8988T (cell line): ENCODE results near the gene KRT6B.

Experiments used
- DNase-seq: peaks from one replicate; pipeline ENCODE4 v3.0.0; 2011

The KRT6B gene

GRCh38 chr12:52435659-52435999 lies 16.3 kb downstream of the KRT6B start:
- no peak for DNase-seq

- DNase-seq, result no peak
Measured at GRCh38 chr12:52434760-52435530, 17.0 kb downstream of the KRT6B start.

- no peak for DNase-seq
Measured at GRCh38 chr12:52434081-52434733, 17.7 kb downstream of the KRT6B start, which contains the start of gene KRT75. Gene KRT75 (minus strand): TSS chr12:52434371. CDS start chr12:52434304, 67 bp downstream.

GRCh38 chr12:52433501-52434080 lies 18.4 kb downstream of the KRT6B start:
- DNase-seq, result no peak

GRCh38 chr12:52432559-52433207 lies 19.3 kb downstream of the KRT6B start:
- DNase-seq, result no peak

GRCh38 chr12:52428121-52428520 lies 23.8 kb downstream of the KRT6B start:
- no peak for DNase-seq

GRCh38 chr12:52427083-52427482 lies 24.9 kb downstream of the KRT6B start:
- DNase-seq, result no peak

- DNase-seq, result no peak
Measured at GRCh38 chr12:52426034-52426433, 25.9 kb downstream of the KRT6B start.

GRCh38 chr12:52425466-52425865 lies 26.5 kb downstream of the KRT6B start:
- DNase-seq, result no peak

- DNase-seq, result no peak
Measured at GRCh38 chr12:52423661-52424500, 28.1 kb downstream of the KRT6B start.

- DNase-seq, result no peak
Measured at GRCh38 chr12:52423035-52423434, 28.9 kb downstream of the KRT6B start.

- no peak for DNase-seq
Measured at GRCh38 chr12:52419656-52420055, 32.3 kb downstream of the KRT6B start.

- DNase-seq, result no peak
Measured at GRCh38 chr12:52418576-52419110, 33.3 kb downstream of the KRT6B start.

- no peak for DNase-seq
Measured at GRCh38 chr12:52417740-52418139, 34.2 kb downstream of the KRT6B start.

GRCh38 chr12:52416795-52417194 lies 35.2 kb downstream of the KRT6B start:
- no peak for DNase-seq

GRCh38 chr12:52415870-52416750 lies 35.8 kb downstream of the KRT6B start:
- DNase-seq, result no peak

GRCh38 chr12:52414936-52415335 lies 37.0 kb downstream of the KRT6B start:
- DNase-seq, result no peak

GRCh38 chr12:52413782-52414345 lies 38.1 kb downstream of the KRT6B start:
- no peak for DNase-seq

GRCh38 chr12:52413202-52413601 lies 38.7 kb downstream of the KRT6B start:
- no peak for DNase-seq

- DNase-seq, result no peak
Measured at GRCh38 chr12:52411815-52412214, 40.1 kb downstream of the KRT6B start.
